NT2/D1 (cell line): ENCODE measurements around the gene ARVCF.

Source experiments
- DNase-seq: peaks from one replicate; pipeline ENCODE4 v3.0.0-alpha.2; 2011; ENCODE audit warnings: low read depth, low spot score
- H3K27me3 ChIP-seq: 2 replicates; pipeline ENCODE4 v1.6.0; 2011; ENCODE audit warnings: mild to moderate bottlenecking; ENCODE audit not compliant: insufficient read length, insufficient read depth
- H3K36me3 ChIP-seq: 2 replicates; pipeline ENCODE4 v1.6.1; 2011; ENCODE audit warnings: mild to moderate bottlenecking, low read length, mixed read lengths; ENCODE audit not compliant: insufficient read depth, insufficient read length
- H3K4me1 ChIP-seq: 2 replicates; pipeline ENCODE4 v1.5.1; 2011; ENCODE audit not compliant: insufficient read depth, insufficient read length
- H3K4me3 ChIP-seq: 2 replicates; pipeline ENCODE4 v1.5.1; 2011; ENCODE audit warnings: low read depth; ENCODE audit not compliant: insufficient read length
- H3K9ac ChIP-seq: 2 replicates; pipeline ENCODE4 v1.6.0; 2011; ENCODE audit warnings: low read depth; ENCODE audit not compliant: insufficient read length
- H3K9me3 ChIP-seq: 2 replicates; pipeline ENCODE4 v1.5.1; 2011; ENCODE audit warnings: mild to moderate bottlenecking, low read length; ENCODE audit not compliant: insufficient read depth
- SUZ12 ChIP-seq: IDR thresholded peaks from 2 replicates; pipeline ENCODE4 v1.6.1; 2011; ENCODE audit not compliant: insufficient read length, insufficient read depth; ENCODE audit errors: extremely low read depth
- YY1 ChIP-seq: IDR thresholded peaks from 2 replicates; pipeline ENCODE4 v1.6.1; 2011; ENCODE audit not compliant: insufficient read length, insufficient read depth
- ZNF274 ChIP-seq: IDR thresholded peaks from 2 replicates; pipeline ENCODE4 v1.6.1; 2011; ENCODE audit warnings: mild to moderate bottlenecking, low read depth, low read length

Gene ARVCF

DNA sequence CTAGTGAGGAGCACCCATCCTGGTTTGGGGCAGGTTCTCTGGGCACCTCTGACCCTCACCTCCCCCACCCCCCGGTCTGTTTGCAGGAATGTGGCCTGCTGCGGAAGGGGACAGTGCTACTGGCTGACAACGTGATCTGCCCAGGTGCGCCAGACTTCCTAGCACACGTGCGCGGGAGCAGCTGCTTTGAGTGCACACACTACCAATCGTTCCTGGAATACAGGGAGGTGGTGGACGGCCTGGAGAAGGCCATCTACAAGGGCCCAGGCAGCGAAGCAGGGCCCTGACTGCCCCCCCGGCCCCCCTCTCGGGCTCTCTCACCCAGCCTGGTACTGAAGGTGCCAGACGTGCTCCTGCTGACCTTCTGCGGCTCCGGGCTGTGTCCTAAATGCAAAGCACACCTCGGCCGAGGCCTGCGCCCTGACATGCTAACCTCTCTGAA, 48.2 kb downstream of the ARVCF start:
- peaks cover 4% of the 10 kb centered on the region for H3K4me1 ChIP-seq
- H3K27me3 ChIP-seq = no peaks in the 10 kb centered on the region
- TF ChIP-seq ZNF274 = no peak
- TF ChIP-seq SUZ12 = no peak
- TF ChIP-seq YY1 = no peak
- no peak for DNase-seq
- H3K9me3 ChIP-seq = no peaks in the 10 kb centered on the region
- peaks cover 88% of the 10 kb centered on the region for H3K36me3 ChIP-seq
- H3K4me3 ChIP-seq = no peak overlapping the region
- H3K9ac ChIP-seq = no peak overlapping the region

DNA sequence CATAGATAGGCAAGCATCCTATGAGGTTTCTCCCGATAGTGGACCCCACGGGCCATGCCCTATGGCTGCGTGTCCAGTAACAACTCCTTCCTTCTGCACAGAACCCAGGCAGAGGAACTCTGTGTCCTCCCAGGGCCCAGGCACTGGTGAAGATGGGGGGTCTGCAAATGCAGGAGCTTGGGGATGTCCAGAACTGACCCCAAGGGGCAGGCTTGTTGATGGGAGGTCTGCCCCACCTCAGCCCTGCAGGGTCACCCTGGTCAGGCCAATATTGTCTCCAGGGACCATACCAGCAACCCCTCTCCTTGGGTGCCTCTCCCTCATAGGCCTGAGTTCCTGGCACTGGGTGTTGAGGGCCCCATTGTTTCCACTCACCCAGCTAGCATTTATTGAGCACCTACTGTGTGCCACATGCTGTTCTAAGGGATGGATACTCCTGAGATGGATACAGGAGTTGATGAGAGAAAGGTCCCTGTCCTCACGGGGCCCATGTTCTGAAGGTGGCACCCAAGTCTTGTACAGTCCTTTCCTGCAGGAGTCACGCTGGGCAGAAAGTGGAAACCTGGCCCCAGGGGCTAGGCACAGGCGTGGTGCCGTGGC, 48.7 kb downstream of the ARVCF start:
- Histone ChIP-seq H3K4me3 (no peak overlapping the region), H3K9ac (no peak overlapping the region), H3K36me3 (peaks cover 86% of the 10 kb centered on the region), H3K27me3 (no peaks in the 10 kb centered on the region), H3K4me1 (peaks cover 5% of the 10 kb centered on the region), H3K9me3 (no peaks in the 10 kb centered on the region)
- no peak for TF ChIP-seq ZNF274
- no peak for TF ChIP-seq YY1
- no peak for TF ChIP-seq SUZ12
- no peak for DNase-seq

DNA sequence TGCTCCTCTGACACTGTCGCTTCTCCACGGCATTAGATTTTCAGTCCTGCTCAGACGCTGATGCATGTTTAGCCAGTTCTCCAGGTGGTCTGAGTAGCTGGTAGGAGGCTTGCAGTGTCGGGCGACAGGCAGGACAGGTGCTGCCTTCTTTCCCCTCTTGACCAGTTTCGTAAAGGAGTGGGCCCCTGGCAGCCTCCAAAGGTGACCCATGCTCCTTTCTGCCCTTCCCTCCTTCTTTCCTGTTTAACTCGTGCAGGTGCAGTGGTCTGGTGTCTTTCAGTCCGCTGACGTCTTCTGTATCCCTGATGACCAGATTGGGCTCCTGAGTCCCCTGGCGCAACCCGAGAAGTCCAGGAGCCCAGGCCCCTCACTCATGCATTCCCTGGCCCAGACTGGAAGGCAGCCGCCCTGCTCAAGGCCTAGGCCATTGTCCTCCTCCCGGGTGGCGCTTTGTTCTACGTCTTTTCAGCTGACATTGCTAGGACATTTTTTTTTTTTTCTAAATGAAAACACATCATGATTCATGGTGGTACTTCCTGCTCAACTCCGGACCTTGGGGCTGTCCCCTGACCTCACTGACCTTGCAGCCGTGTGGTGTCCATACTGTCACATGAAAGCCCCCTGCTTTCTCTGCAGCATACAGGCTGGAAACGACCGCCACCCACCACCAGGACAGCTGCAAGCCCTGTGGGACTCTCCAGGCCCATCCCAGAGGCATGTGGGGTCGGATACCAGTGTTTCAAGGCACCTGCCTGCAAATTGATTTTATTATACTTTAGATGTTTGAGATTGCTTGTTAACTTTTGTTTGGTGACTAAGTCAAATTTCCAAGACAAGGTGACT, 49.5 kb downstream of the ARVCF start:
- DNase-seq = no peak
- no peaks in the 10 kb centered on the region for H3K9me3 ChIP-seq
- H3K36me3 ChIP-seq = peaks cover 86% of the 10 kb centered on the region
- H3K4me1 ChIP-seq = peaks cover 11% of the 10 kb centered on the region
- H3K9ac ChIP-seq = peak overlapping the region; percentile 8
- TF ChIP-seq YY1 = no peak
- no peak for TF ChIP-seq ZNF274
- no peak for TF ChIP-seq SUZ12
- H3K4me3 ChIP-seq = no peak overlapping the region
- no peaks in the 10 kb centered on the region for H3K27me3 ChIP-seq

DNA sequence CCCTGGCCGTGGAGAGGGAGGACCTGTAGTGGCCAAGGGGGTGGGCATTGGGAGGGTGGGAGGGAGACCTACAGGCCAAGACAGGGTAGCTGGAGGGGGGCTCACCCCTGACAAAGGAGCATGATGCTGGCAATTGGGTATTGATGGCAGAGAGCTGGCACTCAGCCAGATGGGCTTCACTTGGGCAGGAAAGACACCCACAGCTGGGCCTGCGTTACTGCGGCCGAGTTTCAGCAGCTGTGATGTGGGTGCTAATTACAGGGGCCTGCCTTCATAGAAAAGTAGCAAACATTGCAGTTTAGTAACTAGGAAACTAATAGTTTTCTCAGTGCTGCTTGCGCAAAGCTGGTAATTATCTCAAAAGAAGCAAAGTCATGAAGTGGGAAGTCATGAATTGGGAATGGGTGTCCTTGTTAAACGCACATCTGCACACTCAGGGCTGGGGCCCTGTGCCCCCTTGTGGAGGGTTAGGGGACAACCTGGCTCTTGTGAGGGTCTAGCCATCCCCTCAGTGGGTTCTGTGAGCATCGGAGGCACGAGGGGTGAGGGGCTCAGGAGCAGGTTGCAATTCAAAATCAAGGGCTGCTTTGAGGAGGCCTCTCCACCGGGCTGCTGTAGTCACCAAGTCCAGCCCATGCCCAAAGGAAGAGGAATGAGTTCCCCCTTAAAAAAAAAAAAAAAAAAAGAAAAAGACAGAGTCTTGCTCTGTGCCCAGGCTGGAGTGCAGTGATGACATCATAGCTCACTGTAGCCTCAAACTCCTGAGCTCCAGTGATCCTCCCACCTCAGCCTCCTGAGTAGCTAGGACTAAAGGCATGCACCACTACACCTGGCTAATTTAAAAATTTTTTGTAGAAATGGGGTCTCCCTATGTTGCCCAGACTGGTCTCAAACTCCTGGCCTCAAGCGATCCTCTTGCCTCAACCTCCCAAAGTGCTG, 50.6 kb downstream of the ARVCF start:
- TF ChIP-seq ZNF274 (no peak), YY1 (no peak), SUZ12 (no peak)
- no peak for DNase-seq
- H3K36me3 ChIP-seq = peaks cover 82% of the 10 kb centered on the region
- peaks cover 19% of the 10 kb centered on the region for H3K4me1 ChIP-seq
- no peak overlapping the region for H3K4me3 ChIP-seq
- H3K9me3 ChIP-seq = no peaks in the 10 kb centered on the region
- no peak overlapping the region for H3K9ac ChIP-seq
- H3K27me3 ChIP-seq = no peaks in the 10 kb centered on the region

DNA sequence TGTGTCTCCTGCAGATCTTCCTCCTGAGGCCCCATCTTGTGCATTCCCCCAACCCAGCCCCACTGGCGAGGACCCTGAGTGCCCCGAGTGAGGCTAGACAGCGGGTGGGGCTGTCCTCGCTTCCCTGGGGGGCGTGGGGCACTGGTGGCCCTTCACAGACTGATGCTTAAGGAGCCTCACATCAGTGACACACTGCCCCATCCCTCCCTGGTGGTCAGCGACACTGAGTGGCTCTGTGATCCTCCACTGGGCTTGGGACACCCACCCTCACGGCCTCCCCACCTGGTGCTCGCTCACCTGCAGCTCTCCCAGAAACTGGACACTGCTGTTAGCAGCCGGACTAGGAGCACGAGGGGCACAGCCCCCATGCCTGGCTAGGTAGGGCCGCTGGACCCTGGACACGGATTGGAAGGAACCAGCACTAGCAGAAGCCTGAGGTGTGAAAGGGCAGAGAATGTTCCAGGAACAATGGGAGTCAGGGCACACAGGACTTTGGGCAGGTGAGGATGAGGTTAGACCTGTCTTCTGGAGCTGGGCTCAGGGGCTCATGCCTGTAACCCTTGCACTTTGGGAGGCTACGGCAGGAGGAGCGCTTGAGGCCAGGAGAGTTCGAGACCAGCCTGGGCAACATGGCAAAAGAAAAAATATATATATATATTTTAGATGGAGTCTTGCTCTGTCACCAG, 51.8 kb downstream of the ARVCF start:
- Histone ChIP-seq H3K4me1 (peaks cover 19% of the 10 kb centered on the region), H3K36me3 (peaks cover 75% of the 10 kb centered on the region), H3K4me3 (no peak overlapping the region), H3K9ac (no peak overlapping the region), H3K9me3 (no peaks in the 10 kb centered on the region), H3K27me3 (no peaks in the 10 kb centered on the region)
- no peak for DNase-seq
- TF ChIP-seq SUZ12 (no peak), YY1 (no peak), ZNF274 (no peak)

DNA sequence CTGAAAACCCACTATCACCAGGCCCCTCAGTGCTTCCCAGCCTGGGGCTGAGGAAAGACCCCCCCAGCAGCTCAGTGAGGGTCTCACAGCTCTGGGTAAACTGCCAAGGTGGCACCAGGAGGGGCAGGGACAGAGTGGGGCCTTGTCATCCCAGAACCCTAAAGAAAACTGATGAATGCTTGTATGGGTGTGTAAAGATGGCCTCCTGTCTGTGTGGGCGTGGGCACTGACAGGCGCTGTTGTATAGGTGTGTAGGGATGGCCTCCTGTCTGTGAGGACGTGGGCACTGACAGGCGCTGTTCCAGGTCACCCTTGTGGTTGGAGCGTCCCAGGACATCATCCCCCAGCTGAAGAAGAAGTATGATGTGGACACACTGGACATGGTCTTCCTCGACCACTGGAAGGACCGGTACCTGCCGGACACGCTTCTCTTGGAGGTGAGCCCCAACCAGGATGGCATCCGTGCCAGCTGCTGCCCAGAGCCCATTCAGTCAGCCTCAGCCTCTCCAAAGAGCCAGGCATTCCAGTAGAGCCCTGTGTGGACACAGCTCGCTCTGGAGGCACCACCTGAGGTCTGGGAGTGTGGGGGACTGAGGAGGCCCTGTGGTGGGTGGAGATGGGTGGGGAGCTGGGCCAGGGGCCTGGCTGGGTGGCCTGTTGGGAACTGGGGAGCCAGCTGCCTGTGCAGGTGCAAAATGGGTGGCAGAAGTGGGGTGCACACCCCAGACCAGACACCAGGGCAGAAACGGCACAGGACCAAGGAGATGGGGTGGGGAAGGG, 52.6 kb downstream of the ARVCF start:
- DNase-seq = no peak
- peaks cover 21% of the 10 kb centered on the region for H3K4me1 ChIP-seq
- H3K9me3 ChIP-seq = no peaks in the 10 kb centered on the region
- H3K36me3 ChIP-seq = peaks cover 68% of the 10 kb centered on the region
- TF ChIP-seq ZNF274 (no peak), YY1 (no peak), SUZ12 (no peak)
- H3K9ac ChIP-seq = no peak overlapping the region
- H3K4me3 ChIP-seq = no peak overlapping the region
- H3K27me3 ChIP-seq = no peaks in the 10 kb centered on the region
